HepG2 (cell line): ENCODE measurements around the gene ID4.

Experiments used
- CBX5 ChIP-seq: sonication (generic); formaldehyde crosslinking; IDR thresholded peaks from 2 replicates; pipeline ENCODE4 v1.4.0; 2020; ENCODE audit warnings: missing genetic modification reagents, borderline replicate concordance
- CTCF ChIP-seq: sonication (generic); formaldehyde crosslinking; IDR thresholded peaks from 2 replicates; pipeline ENCODE4 v1.5.0; 2020; ENCODE audit warnings: mild to moderate bottlenecking, missing genetic modification reagents, moderate library complexity
- EP300 ChIP-seq, 3 experiments: sonication (generic) in 1 of 3; formaldehyde crosslinking in 1 of 3; IDR thresholded peaks; 2 replicates each; pipeline versions ENCODE4 v1.5.1 to v1.6.1; 2011 to 2020; ENCODE audit warnings: low read depth in 2 of 3, low read length in 2 of 3, borderline replicate concordance in 1 of 3, improper control_type of control experiment in 1 of 3, mild to moderate bottlenecking in 1 of 3, missing genetic modification reagents in 1 of 3, moderate library complexity in 1 of 3
- MAFK ChIP-seq, 2 experiments: IDR thresholded peaks in 1 of 2; conservative IDR thresholded peaks in 1 of 2; 2 replicates each; pipeline ENCODE4 v1.6.1; 2011; ENCODE audit warnings: improper control_type of control experiment in 2 of 2, low read length in 2 of 2
- TF ChIP-seq, protein P1 (sequence below): sonication (generic); formaldehyde crosslinking; IDR thresholded peaks from 2 replicates; pipeline ENCODE4 v1.4.0; 2020; ENCODE audit warnings: missing genetic modification reagents

DNA sequence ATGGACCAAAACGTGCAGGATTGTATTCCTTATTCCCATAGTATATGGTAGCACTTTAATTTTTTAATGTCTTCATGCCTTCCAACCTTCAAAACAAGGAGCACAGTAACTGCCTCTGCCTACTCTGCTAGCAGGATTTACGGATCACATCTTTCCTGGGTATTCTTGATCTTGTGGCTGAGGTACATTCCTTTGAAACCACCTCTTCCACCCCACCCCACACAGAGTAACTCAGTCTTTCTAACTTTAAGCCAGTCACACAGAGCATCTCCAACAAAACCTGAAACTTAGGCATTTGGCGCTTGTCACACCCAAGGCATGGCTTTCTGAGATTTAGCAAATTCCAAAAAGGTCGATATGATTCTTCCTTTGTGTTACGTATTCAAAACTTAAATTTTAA is 2.3 kb upstream of the ID4 start:
- TF ChIP-seq MAFK (conservative IDR thresholded peaks at IDR 0.05 in 1 of 2, IDR thresholded peaks at IDR 0.05 in 1 of 2; ENCODE audit: low read length in 2 of 2) (no peak), CTCF (CRISPR knock-in tag) (no peak), CBX5 (no peak), EP300 (IDR thresholded peaks at IDR 0.05; ENCODE audit: low read depth in 2 of 2, low read length in 2 of 2) (no peak), EP300 (CRISPR knock-in tag; IDR thresholded peaks at IDR 0.05; ENCODE audit: borderline replicate concordance) (no peak)
- TF ChIP-seq, protein P1, sequence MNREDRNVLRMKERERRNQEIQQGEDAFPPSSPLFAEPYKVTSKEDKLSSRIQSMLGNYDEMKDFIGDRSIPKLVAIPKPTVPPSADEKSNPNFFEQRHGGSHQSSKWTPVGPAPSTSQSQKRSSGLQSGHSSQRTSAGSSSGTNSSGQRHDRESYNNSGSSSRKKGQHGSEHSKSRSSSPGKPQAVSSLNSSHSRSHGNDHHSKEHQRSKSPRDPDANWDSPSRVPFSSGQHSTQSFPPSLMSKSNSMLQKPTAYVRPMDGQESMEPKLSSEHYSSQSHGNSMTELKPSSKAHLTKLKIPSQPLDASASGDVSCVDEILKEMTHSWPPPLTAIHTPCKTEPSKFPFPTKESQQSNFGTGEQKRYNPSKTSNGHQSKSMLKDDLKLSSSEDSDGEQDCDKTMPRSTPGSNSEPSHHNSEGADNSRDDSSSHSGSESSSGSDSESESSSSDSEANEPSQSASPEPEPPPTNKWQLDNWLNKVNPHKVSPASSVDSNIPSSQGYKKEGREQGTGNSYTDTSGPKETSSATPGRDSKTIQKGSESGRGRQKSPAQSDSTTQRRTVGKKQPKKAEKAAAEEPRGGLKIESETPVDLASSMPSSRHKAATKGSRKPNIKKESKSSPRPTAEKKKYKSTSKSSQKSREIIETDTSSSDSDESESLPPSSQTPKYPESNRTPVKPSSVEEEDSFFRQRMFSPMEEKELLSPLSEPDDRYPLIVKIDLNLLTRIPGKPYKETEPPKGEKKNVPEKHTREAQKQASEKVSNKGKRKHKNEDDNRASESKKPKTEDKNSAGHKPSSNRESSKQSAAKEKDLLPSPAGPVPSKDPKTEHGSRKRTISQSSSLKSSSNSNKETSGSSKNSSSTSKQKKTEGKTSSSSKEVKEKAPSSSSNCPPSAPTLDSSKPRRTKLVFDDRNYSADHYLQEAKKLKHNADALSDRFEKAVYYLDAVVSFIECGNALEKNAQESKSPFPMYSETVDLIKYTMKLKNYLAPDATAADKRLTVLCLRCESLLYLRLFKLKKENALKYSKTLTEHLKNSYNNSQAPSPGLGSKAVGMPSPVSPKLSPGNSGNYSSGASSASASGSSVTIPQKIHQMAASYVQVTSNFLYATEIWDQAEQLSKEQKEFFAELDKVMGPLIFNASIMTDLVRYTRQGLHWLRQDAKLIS (CRISPR knock-in tag), result no peak
